Left lobe of liver (tissue), 2 donors: ENCODE measurements around the gene KIF9. TPM values are rescaled to one million over a fixed set of nuclear protein-coding genes. Genes with fewer than 3 reads are reported as not detected.
"Not testable (repeated sequence)": the region's sequence is repeated elsewhere in the genome, so short reads cannot be mapped to it uniquely, and the experiment has no call there.

ENCODE experiments used
- ATAC-seq: fragments of 200-7000 bp; cut with Tn5 transposase; one replicate; pipeline ENCODE4 v1.9.1; 2020; ENCODE audit warnings: mild to moderate bottlenecking, moderate library complexity
- DNase-seq: peaks from one replicate; pipeline ENCODE4 v3.0.0-alpha.2; 2020; ENCODE audit warnings: low spot score
- total RNA-seq: library from RNA; stranded (reverse); gene quantifications from one replicate; pipeline ENCODE4 v1.2.1, GENCODE V29; 2021
- donor health status: DM: no; HTN: no; CAD: no; lungs with moderate emphysema.
- donor health status: DM: no; HTN: yes; CAD: no.

Gene KIF9
- total RNA-seq, 1 donor from 2014 or later: 1.6 TPM

- DNase-seq (no peak), ATAC-seq (no peak)
Observed at GRCh38 chr3:47197287-47197686, 85.3 kb downstream of the KIF9 start.

- DNase-seq: no peak
- no peak for ATAC-seq
Observed at GRCh38 chr3:47194994-47195393, 87.6 kb downstream of the KIF9 start.

- DNase-seq: no peak
- no peak for ATAC-seq
Observed at GRCh38 chr3:47193871-47194859, 88.4 kb downstream of the KIF9 start.

DNA sequence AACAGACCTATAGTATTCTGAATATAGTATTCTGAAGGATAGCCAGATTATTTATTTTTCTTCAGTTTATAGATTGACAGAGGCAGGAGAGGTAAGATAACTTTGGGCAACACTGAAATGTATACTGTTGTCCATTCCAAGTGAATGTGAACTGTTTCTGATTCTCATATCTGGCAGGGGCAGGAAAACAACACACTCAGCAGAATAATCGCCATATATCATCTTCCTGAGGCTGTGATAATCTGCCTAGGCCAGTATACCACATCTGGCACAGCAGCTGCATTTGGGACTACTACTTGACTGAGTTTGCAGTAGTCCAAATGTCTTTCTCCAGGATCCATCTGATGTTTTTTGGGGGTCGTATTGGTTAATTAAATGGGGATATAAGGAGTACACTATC lies 96.3 kb downstream of the KIF9 start:
- no peak for DNase-seq
- ATAC-seq: no peak

DNA sequence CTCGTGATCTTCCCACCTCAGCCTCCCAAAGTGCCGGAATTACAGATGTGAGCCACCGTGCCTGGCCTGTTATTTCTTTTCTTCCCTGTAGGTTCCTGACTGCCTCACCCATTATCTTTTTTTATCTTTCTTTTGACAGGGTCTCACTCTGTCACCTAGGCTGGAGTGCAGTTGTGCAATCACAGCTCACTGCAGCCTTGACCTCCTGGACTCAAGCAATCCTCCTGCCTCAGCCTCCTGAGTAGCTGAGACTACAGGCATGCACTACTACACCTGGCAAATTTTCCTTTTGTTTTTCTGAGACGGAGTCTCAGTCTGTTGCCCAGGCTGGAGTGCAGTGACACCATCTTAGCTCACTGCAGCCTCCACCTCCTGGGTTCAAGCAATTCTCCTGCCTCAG lies 100.9 kb downstream of the KIF9 start:
- DNase-seq, ATAC-seq: not testable (repeated sequence)

DNA sequence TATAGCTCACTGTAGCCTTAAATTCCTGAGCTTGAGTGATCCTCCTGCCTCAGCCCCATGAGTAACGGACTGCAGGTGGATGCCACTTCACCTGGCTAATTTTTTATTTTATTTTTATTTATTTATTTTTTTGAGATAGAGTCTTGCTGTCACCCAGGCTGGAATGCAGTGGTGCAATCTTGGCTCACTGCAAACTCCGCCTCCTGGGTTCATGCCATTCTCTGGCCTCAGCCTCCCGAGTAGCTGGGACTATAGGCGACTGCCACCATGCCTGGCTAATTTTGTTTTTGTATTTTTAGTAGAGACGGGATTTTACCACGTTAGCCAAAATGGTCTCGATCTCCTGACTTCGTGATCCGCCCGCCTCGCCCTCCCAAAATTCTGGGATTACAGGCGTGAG lies 102.6 kb downstream of the KIF9 start:
- DNase-seq (peak; percentile 62), ATAC-seq (peak; percentile 34)

Other genes with a start within 250 kb of the KIF9 start
- gene SETD2, start 118.7 kb downstream of the KIF9 start, total RNA-seq: 21.5 TPM
- 9.4 TPM for gene KLHL18, start 145 bp upstream of the KIF9 start, total RNA-seq
- 20.4 TPM for gene PTPN23, start 98.2 kb upstream of the KIF9 start, total RNA-seq
- gene SCAP, start 193.1 kb upstream of the KIF9 start, total RNA-seq: 92.3 TPM
- 18.7 TPM for gene ELP6, start 230.9 kb upstream of the KIF9 start, total RNA-seq